SK-N-SH (cell line): ENCODE measurements around the gene SH3BP1. TPM values are rescaled to one million over a fixed set of nuclear protein-coding genes. Genes with fewer than 3 reads are reported as not detected.

Source experiments
- CTCF ChIA-PET: fragments of 300-600, 350-600 bp; formaldehyde crosslinking; extraction: SDS; loops from one replicate; lab custom pipeline; 2021; lab: Yijun Ruan, JAX
- POLR2A ChIA-PET: fragments of 350-600 bp; sonication (Branson Sonifier 250); formaldehyde crosslinking; extraction: SDS; loops from one replicate; lab custom pipeline; 2020; ENCODE audit warnings: antibody characterized with exemption, inconsistent platforms; lab: Yijun Ruan, JAX
- DNase-seq: peaks from one replicate; pipeline ENCODE4 v3.0.0; 2012
- H2AFZ ChIP-seq: fragments of 200-600 bp; sonication (generic); 2 replicates; pipeline ENCODE4 v1.8.1; 2016; ENCODE audit warnings: antibody characterized with exemption, mild to moderate bottlenecking, low read depth
- H3F3A ChIP-seq: fragments of 200-600 bp; sonication (generic); replicated peaks from 2 replicates; pipeline ENCODE3; 2016; ENCODE audit warnings: antibody characterized with exemption, mild to moderate bottlenecking; ENCODE audit not compliant: insufficient read depth
- H3K27ac ChIP-seq, 2 experiments: fragments of 200-500 bp in 1 of 2; fragments of 200-600 bp in 1 of 2; sonication (Bioruptor generic) in 1 of 2; sonication (generic), shearing (Covaris generic) in 1 of 2; 2 replicates each; pipeline versions ENCODE4 v1.5.1 to v1.6.1; 2014 to 2016; ENCODE audit warnings: low read depth in 2 of 2, inconsistent platforms in 1 of 2, low read length in 1 of 2, mild to moderate bottlenecking in 1 of 2, mixed read lengths in 1 of 2
- H3K27me3 ChIP-seq: fragments of 200-600 bp; sonication (generic), shearing (Covaris generic); 2 replicates; pipeline ENCODE4 v1.6.1; 2016; ENCODE audit warnings: mixed run types; ENCODE audit not compliant: insufficient read depth
- H3K36me3 ChIP-seq, 2 experiments: fragments of 200-500 bp in 1 of 2; fragments of 200-600 bp in 1 of 2; sonication (Bioruptor generic) in 1 of 2; sonication (generic) in 1 of 2; replicated peaks in 1 of 2; 2 replicates each; pipeline versions ENCODE3 to v1.5.1; 2014 to 2016; ENCODE audit warnings: low read length in 1 of 2, mild to moderate bottlenecking in 1 of 2; ENCODE audit not compliant: insufficient read depth in 2 of 2, control insufficient read depth in 1 of 2
- H3K4me1 ChIP-seq, 2 experiments: fragments of 200-500 bp in 1 of 2; fragments of 200-600 bp in 1 of 2; sonication (Bioruptor generic) in 1 of 2; sonication (generic), shearing (Covaris generic) in 1 of 2; 2 replicates each; pipeline versions ENCODE4 v1.5.1 to v1.6.1; 2014 to 2016; ENCODE audit warnings: low read depth in 1 of 2, low read length in 1 of 2, mixed run types in 1 of 2; ENCODE audit not compliant: insufficient read depth in 2 of 2, control insufficient read depth in 1 of 2
- H3K4me2 ChIP-seq: fragments of 200-600 bp; sonication (generic), shearing (Covaris generic); 2 replicates; pipeline ENCODE4 v1.6.1; 2017; ENCODE audit warnings: mixed run types
- H3K4me3 ChIP-seq, 2 experiments: fragments of 200-500 bp in 1 of 2; fragments of 200-600 bp in 1 of 2; sonication (Bioruptor generic) in 1 of 2; sonication (generic), shearing (Covaris generic) in 1 of 2; 2 replicates each; pipeline versions ENCODE4 v1.5.1 to v1.8.1; 2014 to 2016; ENCODE audit warnings: low read depth in 2 of 2, inconsistent platforms in 1 of 2, low read length in 1 of 2, mild to moderate bottlenecking in 1 of 2, mixed read lengths in 1 of 2, moderate library complexity in 1 of 2
- H3K79me2 ChIP-seq: fragments of 200-600 bp; sonication (generic); 2 replicates; pipeline ENCODE4 v1.8.1; 2017; ENCODE audit warnings: mild to moderate bottlenecking; ENCODE audit not compliant: insufficient read depth
- H3K9ac ChIP-seq: fragments of 200-600 bp; sonication (generic); 2 replicates; pipeline ENCODE4 v1.6.1; 2017; ENCODE audit warnings: mixed run types
- H3K9me2 ChIP-seq: fragments of 200-600 bp; sonication (generic); 2 replicates; pipeline ENCODE4 v1.6.1; 2017; ENCODE audit warnings: mixed run types
- H3K9me3 ChIP-seq: fragments of 200-600 bp; sonication (generic); 2 replicates; pipeline ENCODE4 v1.6.1; 2017; ENCODE audit warnings: mixed run types, mild to moderate bottlenecking, moderate library complexity
- H4K20me1 ChIP-seq: fragments of 200-600 bp; sonication (generic); 2 replicates; pipeline ENCODE4 v1.6.1; 2017; ENCODE audit warnings: mild to moderate bottlenecking, mixed run types; ENCODE audit not compliant: insufficient read depth
- FOSL2 ChIP-seq: IDR thresholded peaks from 2 replicates; pipeline ENCODE4 v1.4.0; 2012; ENCODE audit warnings: low read depth, mild to moderate bottlenecking, moderate library complexity, borderline replicate concordance
- FOXJ3 ChIP-seq: sonication (generic); formaldehyde crosslinking; IDR thresholded peaks from 2 replicates; pipeline ENCODE4 v1.5.1; 2020; ENCODE audit warnings: mild to moderate bottlenecking, missing genetic modification reagents
- GABPA ChIP-seq: IDR thresholded peaks from 2 replicates; pipeline ENCODE4 v1.4.0; 2012; ENCODE audit warnings: low read depth, mild to moderate bottlenecking
- MEF2A ChIP-seq: IDR thresholded peaks from 2 replicates; pipeline ENCODE4 v1.4.0; 2012; ENCODE audit warnings: low read depth, borderline replicate concordance
- MXI1 ChIP-seq: IDR thresholded peaks from 2 replicates; pipeline ENCODE4 v1.6.1; 2012; ENCODE audit warnings: mild to moderate bottlenecking, low read depth, low read length, improper control_type of control experiment
- POLR2AphosphoS5 ChIP-seq: IDR thresholded peaks from 2 replicates; pipeline ENCODE4 v1.6.1; 2012; ENCODE audit warnings: low read depth, low read length
- RAD21 ChIP-seq: IDR thresholded peaks from 2 replicates; pipeline ENCODE4 v1.6.1; 2012; ENCODE audit warnings: mild to moderate bottlenecking, low read length
- RFX5 ChIP-seq: IDR thresholded peaks from 2 replicates; pipeline ENCODE4 v1.6.1; 2012; ENCODE audit warnings: mild to moderate bottlenecking, improper control_type of control experiment, low read length
- TAF1 ChIP-seq: IDR thresholded peaks from 2 replicates; pipeline ENCODE4 v1.6.1; 2012; ENCODE audit warnings: low read depth, mild to moderate bottlenecking, low read length, moderate library complexity, borderline replicate concordance
- YY1 ChIP-seq: IDR thresholded peaks from 2 replicates; pipeline ENCODE4 v1.4.0; 2012; ENCODE audit warnings: low read depth, mild to moderate bottlenecking
- WGBS: methylation state at CpG from one replicate; pipeline ENCODE4 v1.1.6; 2017; ENCODE audit warnings: low lambda C conversion rate; 5-methylcytosine and 5-hydroxymethylcytosine counted together
- polyA plus RNA-seq, 3 experiments: library from polyadenylated mRNA; depleted of rRNA; stranded (reverse); fragments of >200 nt; gene quantifications; 2 replicates each; pipeline ENCODE4 v1.2.3, GENCODE V29; 2012
- TF ChIP-seq, protein P1 (sequence below): IDR thresholded peaks from 2 replicates; pipeline ENCODE4 v1.4.0; 2012; ENCODE audit warnings: low read depth, borderline replicate concordance
- TF ChIP-seq, protein P2 (sequence below): fragments of 200-600 bp; sonication (generic); IDR thresholded peaks from 2 replicates; pipeline ENCODE4 v1.6.1; 2017; ENCODE audit warnings: antibody characterized with exemption, mild to moderate bottlenecking, moderate library complexity
- TF ChIP-seq, protein P3 (sequence below): IDR thresholded peaks from 2 replicates; pipeline ENCODE4; 2012
- TF ChIP-seq, protein P4 (sequence below): fragments of 150-350 bp; IDR thresholded peaks from 2 replicates; pipeline ENCODE4 v1.6.1; 2017; ENCODE audit warnings: antibody characterized with exemption, low read length, low read depth, borderline replicate concordance

SH3BP1 gene
- polyA plus RNA-seq, 1 of the 3 experiments (the other 2 are of a cell fraction) = 8.9 TPM

DNA sequence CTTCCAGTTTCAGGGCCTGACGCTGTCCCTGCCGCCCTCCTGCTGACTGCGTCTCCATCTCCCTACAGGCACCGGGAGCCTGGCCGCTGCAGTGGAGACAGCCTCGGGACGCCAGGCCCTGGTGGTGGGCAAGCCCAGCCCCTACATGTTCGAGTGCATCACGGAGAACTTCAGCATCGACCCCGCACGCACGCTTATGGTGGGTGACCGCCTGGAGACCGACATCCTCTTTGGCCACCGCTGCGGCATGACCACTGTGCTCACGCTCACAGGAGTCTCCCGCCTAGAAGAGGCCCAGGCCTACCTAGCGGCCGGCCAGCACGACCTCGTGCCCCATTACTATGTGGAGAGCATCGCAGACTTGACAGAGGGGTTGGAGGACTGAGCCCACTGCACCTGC lies 26.0 kb downstream of the SH3BP1 start:
- H2AFZ ChIP-seq = no peak overlapping the region
- H3K27ac ChIP-seq = no peak overlapping the region
- WGBS = 96% methylated on average over 18 of the region's 24 CpGs
- no peaks in the 10 kb centered on the region for H3K27me3 ChIP-seq
- H3F3A ChIP-seq = peaks cover 10% of the 10 kb centered on the region
- CTCF ChIA-PET = interaction anchor here (44.3 kb wide), 1 partner anchor 32 kb away, joined by 898 read pairs; the partner anchor contains the start of gene SH3BP1
- TF ChIP-seq FOXJ3 (no peak), RAD21 (no peak), RFX5 (no peak)
- TF ChIP-seq, protein P1, sequence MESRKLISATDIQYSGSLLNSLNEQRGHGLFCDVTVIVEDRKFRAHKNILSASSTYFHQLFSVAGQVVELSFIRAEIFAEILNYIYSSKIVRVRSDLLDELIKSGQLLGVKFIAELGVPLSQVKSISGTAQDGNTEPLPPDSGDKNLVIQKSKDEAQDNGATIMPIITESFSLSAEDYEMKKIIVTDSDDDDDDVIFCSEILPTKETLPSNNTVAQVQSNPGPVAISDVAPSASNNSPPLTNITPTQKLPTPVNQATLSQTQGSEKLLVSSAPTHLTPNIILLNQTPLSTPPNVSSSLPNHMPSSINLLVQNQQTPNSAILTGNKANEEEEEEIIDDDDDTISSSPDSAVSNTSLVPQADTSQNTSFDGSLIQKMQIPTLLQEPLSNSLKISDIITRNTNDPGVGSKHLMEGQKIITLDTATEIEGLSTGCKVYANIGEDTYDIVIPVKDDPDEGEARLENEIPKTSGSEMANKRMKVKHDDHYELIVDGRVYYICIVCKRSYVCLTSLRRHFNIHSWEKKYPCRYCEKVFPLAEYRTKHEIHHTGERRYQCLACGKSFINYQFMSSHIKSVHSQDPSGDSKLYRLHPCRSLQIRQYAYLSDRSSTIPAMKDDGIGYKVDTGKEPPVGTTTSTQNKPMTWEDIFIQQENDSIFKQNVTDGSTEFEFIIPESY = no peak
- TF ChIP-seq, protein P2, sequence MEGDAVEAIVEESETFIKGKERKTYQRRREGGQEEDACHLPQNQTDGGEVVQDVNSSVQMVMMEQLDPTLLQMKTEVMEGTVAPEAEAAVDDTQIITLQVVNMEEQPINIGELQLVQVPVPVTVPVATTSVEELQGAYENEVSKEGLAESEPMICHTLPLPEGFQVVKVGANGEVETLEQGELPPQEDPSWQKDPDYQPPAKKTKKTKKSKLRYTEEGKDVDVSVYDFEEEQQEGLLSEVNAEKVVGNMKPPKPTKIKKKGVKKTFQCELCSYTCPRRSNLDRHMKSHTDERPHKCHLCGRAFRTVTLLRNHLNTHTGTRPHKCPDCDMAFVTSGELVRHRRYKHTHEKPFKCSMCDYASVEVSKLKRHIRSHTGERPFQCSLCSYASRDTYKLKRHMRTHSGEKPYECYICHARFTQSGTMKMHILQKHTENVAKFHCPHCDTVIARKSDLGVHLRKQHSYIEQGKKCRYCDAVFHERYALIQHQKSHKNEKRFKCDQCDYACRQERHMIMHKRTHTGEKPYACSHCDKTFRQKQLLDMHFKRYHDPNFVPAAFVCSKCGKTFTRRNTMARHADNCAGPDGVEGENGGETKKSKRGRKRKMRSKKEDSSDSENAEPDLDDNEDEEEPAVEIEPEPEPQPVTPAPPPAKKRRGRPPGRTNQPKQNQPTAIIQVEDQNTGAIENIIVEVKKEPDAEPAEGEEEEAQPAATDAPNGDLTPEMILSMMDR = no peak
- TF ChIP-seq, protein P3, sequence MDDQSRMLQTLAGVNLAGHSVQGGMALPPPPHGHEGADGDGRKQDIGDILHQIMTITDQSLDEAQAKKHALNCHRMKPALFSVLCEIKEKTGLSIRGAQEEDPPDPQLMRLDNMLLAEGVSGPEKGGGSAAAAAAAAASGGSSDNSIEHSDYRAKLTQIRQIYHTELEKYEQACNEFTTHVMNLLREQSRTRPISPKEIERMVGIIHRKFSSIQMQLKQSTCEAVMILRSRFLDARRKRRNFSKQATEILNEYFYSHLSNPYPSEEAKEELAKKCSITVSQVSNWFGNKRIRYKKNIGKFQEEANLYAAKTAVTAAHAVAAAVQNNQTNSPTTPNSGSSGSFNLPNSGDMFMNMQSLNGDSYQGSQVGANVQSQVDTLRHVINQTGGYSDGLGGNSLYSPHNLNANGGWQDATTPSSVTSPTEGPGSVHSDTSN = no peak
- POLR2A ChIA-PET = no interaction called here
- peaks cover 11 to 16% of the 10 kb centered on the region in 2 experiments; a peak in 3 of 4 replicates for H3K4me1 ChIP-seq
- peaks cover 71% of the 10 kb centered on the region for H3K79me2 ChIP-seq
- H3K4me3 ChIP-seq = no peak overlapping the region
- H4K20me1 ChIP-seq = peaks cover 10% of the 10 kb centered on the region; the same call in 1 of the 2 replicates
- no peak for DNase-seq
- H3K9me2 ChIP-seq = no peaks in the 10 kb centered on the region
- no peak overlapping the region for H3K4me2 ChIP-seq
- no peak overlapping the region for H3K9ac ChIP-seq
- peaks cover 0 to 2% of the 10 kb centered on the region in 2 experiments for H3K36me3 ChIP-seq
- no peaks in the 10 kb centered on the region for H3K9me3 ChIP-seq

DNA sequence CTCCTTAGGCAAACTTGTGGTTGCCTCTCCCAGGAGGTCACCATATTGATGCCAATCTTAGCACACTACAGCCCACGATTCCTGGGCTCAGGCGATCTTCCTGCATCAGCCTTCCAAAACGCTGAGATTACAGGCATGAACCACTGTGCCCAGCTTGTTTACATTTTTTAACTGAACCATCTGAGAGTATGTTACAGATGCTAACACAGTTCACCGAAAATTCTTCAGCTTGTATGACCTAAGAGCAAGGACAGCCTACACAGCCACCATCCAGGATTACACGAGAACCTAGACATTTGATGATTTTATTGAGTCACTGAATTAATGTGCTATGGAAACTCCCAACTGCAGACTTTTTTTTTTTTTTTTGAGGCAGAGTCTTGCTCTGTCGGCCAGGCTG lies 30.1 kb downstream of the SH3BP1 start:
- CTCF ChIA-PET = interaction anchor here (1.0 to 44.3 kb wide), 5 partner anchors 8 to 65 kb away, joined by 3 to 898 read pairs (median 16); partner anchors contain the start of gene SH3BP1
- H2AFZ ChIP-seq = no peak overlapping the region
- H3K9me2 ChIP-seq = no peaks in the 10 kb centered on the region
- no peak overlapping the region for H3K4me2 ChIP-seq
- H3K9me3 ChIP-seq = no peaks in the 10 kb centered on the region
- H3K4me1 ChIP-seq = peaks cover 0 to 5% of the 10 kb centered on the region in 2 experiments; a peak in 2 of 4 replicates
- peaks cover 33% of the 10 kb centered on the region; the same call in 1 of the 2 replicates for H3K79me2 ChIP-seq
- peaks cover 10% of the 10 kb centered on the region for H3F3A ChIP-seq
- no peak overlapping the region for H3K4me3 ChIP-seq
- no peaks in the 10 kb centered on the region for H3K27me3 ChIP-seq
- no peak overlapping the region for H3K27ac ChIP-seq
- no peaks in the 10 kb centered on the region for H4K20me1 ChIP-seq
- no peak for TF ChIP-seq POLR2AphosphoS5
- TF ChIP-seq, protein P4, sequence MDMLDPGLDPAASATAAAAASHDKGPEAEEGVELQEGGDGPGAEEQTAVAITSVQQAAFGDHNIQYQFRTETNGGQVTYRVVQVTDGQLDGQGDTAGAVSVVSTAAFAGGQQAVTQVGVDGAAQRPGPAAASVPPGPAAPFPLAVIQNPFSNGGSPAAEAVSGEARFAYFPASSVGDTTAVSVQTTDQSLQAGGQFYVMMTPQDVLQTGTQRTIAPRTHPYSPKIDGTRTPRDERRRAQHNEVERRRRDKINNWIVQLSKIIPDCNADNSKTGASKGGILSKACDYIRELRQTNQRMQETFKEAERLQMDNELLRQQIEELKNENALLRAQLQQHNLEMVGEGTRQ = no peak
- TF ChIP-seq TAF1 = no peak
- TF ChIP-seq YY1 = no peak
- no peak for TF ChIP-seq FOSL2
- TF ChIP-seq, protein P2 = no peak
- TF ChIP-seq, protein P3 = no peak
- TF ChIP-seq GABPA = no peak
- TF ChIP-seq MEF2A = no peak
- TF ChIP-seq MXI1 = no peak
- TF ChIP-seq, all 33 proteins: peak for 0
- POLR2A ChIA-PET = interaction anchor here (0.6 kb wide), 1 partner anchor 27 kb away, joined by 5 read pairs; no protein-coding TSS in a partner anchor
- Histone ChIP-seq H3K9ac (no peak overlapping the region), H3K36me3 (peaks cover 0 to 2% of the 10 kb centered on the region in 2 experiments)
- WGBS = 80% methylated on average over 6 of the region's 6 CpGs
- no peak for DNase-seq
